ENCODE measurements around the gene GOLGB1.
"Not testable (repeated sequence)": the region's sequence is repeated elsewhere in the genome, so short reads cannot be mapped to it uniquely, and the experiment has no call there.

Gene GOLGB1

GRCh38 chr3:121743106-121743505 is 6.4 kb downstream of the GOLGB1 start:
- not testable (repeated sequence) for H3K4me3 ChIP-seq (ENCODE audit: insufficient read depth, low read depth, low read length, poor library complexity, severe bottlenecking); H3K36me3 ChIP-seq (ENCODE audit: control insufficient read depth, insufficient read depth, low read length); H3K27me3 ChIP-seq (replicated peaks; ENCODE audit: control insufficient read depth, insufficient read depth, low read length, poor library complexity, severe bottlenecking); H3K9me3 ChIP-seq (ENCODE audit: control insufficient read depth, low read length); DNase-seq; H3K27ac ChIP-seq (ENCODE audit: insufficient read depth, low read length, poor library complexity, severe bottlenecking); H3K4me1 ChIP-seq (ENCODE audit: control insufficient read depth, insufficient read depth, low read length, poor library complexity, severe bottlenecking)

- H3K36me3 ChIP-seq (ENCODE audit: control insufficient read depth, insufficient read depth, low read length): peaks cover 6% of the 10 kb centered on the region
- no peak overlapping the region for H3K4me3 ChIP-seq (ENCODE audit: insufficient read depth, low read depth, low read length, poor library complexity, severe bottlenecking)
- no peak overlapping the region for H3K27ac ChIP-seq (ENCODE audit: insufficient read depth, low read length, poor library complexity, severe bottlenecking)
- H3K4me1 ChIP-seq (ENCODE audit: control insufficient read depth, insufficient read depth, low read length, poor library complexity, severe bottlenecking): no peaks in the 10 kb centered on the region
- H3K9me3 ChIP-seq (ENCODE audit: control insufficient read depth, low read length): no peaks in the 10 kb centered on the region
- H3K27me3 ChIP-seq (replicated peaks; ENCODE audit: control insufficient read depth, insufficient read depth, low read length, poor library complexity, severe bottlenecking): no peaks in the 10 kb centered on the region
- DNase-seq: no peak
These were observed 8.6 kb downstream of the GOLGB1 start for GRCh38 chr3:121740896-121741295.

- H3K4me3 ChIP-seq (ENCODE audit: insufficient read depth, low read depth, low read length, poor library complexity, severe bottlenecking): no peak overlapping the region
- peaks cover 6% of the 10 kb centered on the region for H3K36me3 ChIP-seq (ENCODE audit: control insufficient read depth, insufficient read depth, low read length)
- H3K27me3 ChIP-seq (replicated peaks; ENCODE audit: control insufficient read depth, insufficient read depth, low read length, poor library complexity, severe bottlenecking): no peaks in the 10 kb centered on the region
- no peak for DNase-seq
- H3K27ac ChIP-seq (ENCODE audit: insufficient read depth, low read length, poor library complexity, severe bottlenecking): no peak overlapping the region
- no peaks in the 10 kb centered on the region for H3K4me1 ChIP-seq (ENCODE audit: control insufficient read depth, insufficient read depth, low read length, poor library complexity, severe bottlenecking)
- H3K9me3 ChIP-seq (ENCODE audit: control insufficient read depth, low read length): no peaks in the 10 kb centered on the region
These were observed 9.6 kb downstream of the GOLGB1 start for GRCh38 chr3:121739902-121740301.

GRCh38 chr3:121737644-121738043 is 11.9 kb downstream of the GOLGB1 start:
- no peak for DNase-seq
- Histone ChIP-seq H3K4me3 (ENCODE audit: insufficient read depth, low read depth, low read length, poor library complexity, severe bottlenecking) (no peak overlapping the region), H3K36me3 (ENCODE audit: control insufficient read depth, insufficient read depth, low read length) (peaks cover 6% of the 10 kb centered on the region), H3K4me1 (ENCODE audit: control insufficient read depth, insufficient read depth, low read length, poor library complexity, severe bottlenecking) (no peaks in the 10 kb centered on the region), H3K9me3 (ENCODE audit: control insufficient read depth, low read length) (no peaks in the 10 kb centered on the region), H3K27ac (ENCODE audit: insufficient read depth, low read length, poor library complexity, severe bottlenecking) (no peak overlapping the region), H3K27me3 (replicated peaks; ENCODE audit: control insufficient read depth, insufficient read depth, low read length, poor library complexity, severe bottlenecking) (no peaks in the 10 kb centered on the region)

GRCh38 chr3:121736112-121736511 is 13.4 kb downstream of the GOLGB1 start:
- Histone ChIP-seq H3K4me1 (ENCODE audit: control insufficient read depth, insufficient read depth, low read length, poor library complexity, severe bottlenecking) (no peaks in the 10 kb centered on the region), H3K9me3 (ENCODE audit: control insufficient read depth, low read length) (no peaks in the 10 kb centered on the region), H3K36me3 (ENCODE audit: control insufficient read depth, insufficient read depth, low read length) (peaks cover 6% of the 10 kb centered on the region), H3K27ac (ENCODE audit: insufficient read depth, low read length, poor library complexity, severe bottlenecking) (no peak overlapping the region), H3K4me3 (ENCODE audit: insufficient read depth, low read depth, low read length, poor library complexity, severe bottlenecking) (no peak overlapping the region), H3K27me3 (replicated peaks; ENCODE audit: control insufficient read depth, insufficient read depth, low read length, poor library complexity, severe bottlenecking) (no peaks in the 10 kb centered on the region)
- DNase-seq: no peak

- Histone ChIP-seq H3K4me3 (ENCODE audit: insufficient read depth, low read depth, low read length, poor library complexity, severe bottlenecking) (no peak overlapping the region), H3K36me3 (ENCODE audit: control insufficient read depth, insufficient read depth, low read length) (peaks cover 10% of the 10 kb centered on the region), H3K9me3 (ENCODE audit: control insufficient read depth, low read length) (no peaks in the 10 kb centered on the region), H3K27ac (ENCODE audit: insufficient read depth, low read length, poor library complexity, severe bottlenecking) (no peak overlapping the region), H3K27me3 (replicated peaks; ENCODE audit: control insufficient read depth, insufficient read depth, low read length, poor library complexity, severe bottlenecking) (no peaks in the 10 kb centered on the region), H3K4me1 (ENCODE audit: control insufficient read depth, insufficient read depth, low read length, poor library complexity, severe bottlenecking) (no peaks in the 10 kb centered on the region)
- DNase-seq: no peak
These were observed 14.4 kb downstream of the GOLGB1 start for GRCh38 chr3:121735047-121735696.

- Histone ChIP-seq H3K4me1 (ENCODE audit: control insufficient read depth, insufficient read depth, low read length, poor library complexity, severe bottlenecking) (no peaks in the 10 kb centered on the region), H3K4me3 (ENCODE audit: insufficient read depth, low read depth, low read length, poor library complexity, severe bottlenecking) (no peak overlapping the region), H3K27ac (ENCODE audit: insufficient read depth, low read length, poor library complexity, severe bottlenecking) (no peak overlapping the region), H3K36me3 (ENCODE audit: control insufficient read depth, insufficient read depth, low read length) (peaks cover 4% of the 10 kb centered on the region), H3K27me3 (replicated peaks; ENCODE audit: control insufficient read depth, insufficient read depth, low read length, poor library complexity, severe bottlenecking) (no peaks in the 10 kb centered on the region), H3K9me3 (ENCODE audit: control insufficient read depth, low read length) (no peaks in the 10 kb centered on the region)
- DNase-seq: no peak
These were observed 18.4 kb downstream of the GOLGB1 start for GRCh38 chr3:121730940-121731687.

- Histone ChIP-seq H3K9me3 (ENCODE audit: control insufficient read depth, low read length) (no peaks in the 10 kb centered on the region), H3K4me1 (ENCODE audit: control insufficient read depth, insufficient read depth, low read length, poor library complexity, severe bottlenecking) (no peaks in the 10 kb centered on the region), H3K36me3 (ENCODE audit: control insufficient read depth, insufficient read depth, low read length) (peaks cover 34% of the 10 kb centered on the region), H3K27me3 (replicated peaks; ENCODE audit: control insufficient read depth, insufficient read depth, low read length, poor library complexity, severe bottlenecking) (no peaks in the 10 kb centered on the region), H3K4me3 (ENCODE audit: insufficient read depth, low read depth, low read length, poor library complexity, severe bottlenecking) (no peak overlapping the region), H3K27ac (ENCODE audit: insufficient read depth, low read length, poor library complexity, severe bottlenecking) (no peak overlapping the region)
- DNase-seq: no peak
These were observed 25.4 kb downstream of the GOLGB1 start for GRCh38 chr3:121724130-121724529.

- Histone ChIP-seq H3K27ac (ENCODE audit: insufficient read depth, low read length, poor library complexity, severe bottlenecking) (no peak overlapping the region), H3K4me3 (ENCODE audit: insufficient read depth, low read depth, low read length, poor library complexity, severe bottlenecking) (no peak overlapping the region), H3K27me3 (replicated peaks; ENCODE audit: control insufficient read depth, insufficient read depth, low read length, poor library complexity, severe bottlenecking) (no peaks in the 10 kb centered on the region), H3K9me3 (ENCODE audit: control insufficient read depth, low read length) (no peaks in the 10 kb centered on the region), H3K36me3 (ENCODE audit: control insufficient read depth, insufficient read depth, low read length) (peaks cover 34% of the 10 kb centered on the region), H3K4me1 (ENCODE audit: control insufficient read depth, insufficient read depth, low read length, poor library complexity, severe bottlenecking) (no peaks in the 10 kb centered on the region)
- no peak for DNase-seq
These were observed 26.1 kb downstream of the GOLGB1 start for GRCh38 chr3:121723485-121723884.

GRCh38 chr3:121722411-121722810 is 27.1 kb downstream of the GOLGB1 start:
- Histone ChIP-seq H3K36me3 (ENCODE audit: control insufficient read depth, insufficient read depth, low read length) (peaks cover 34% of the 10 kb centered on the region), H3K27ac (ENCODE audit: insufficient read depth, low read length, poor library complexity, severe bottlenecking) (no peak overlapping the region), H3K4me1 (ENCODE audit: control insufficient read depth, insufficient read depth, low read length, poor library complexity, severe bottlenecking) (no peaks in the 10 kb centered on the region), H3K9me3 (ENCODE audit: control insufficient read depth, low read length) (no peaks in the 10 kb centered on the region), H3K27me3 (replicated peaks; ENCODE audit: control insufficient read depth, insufficient read depth, low read length, poor library complexity, severe bottlenecking) (no peaks in the 10 kb centered on the region), H3K4me3 (ENCODE audit: insufficient read depth, low read depth, low read length, poor library complexity, severe bottlenecking) (no peak overlapping the region)
- DNase-seq: no peak
